Fibroblast of mammary gland (primary cell): ENCODE measurements around the gene TPT1.

ENCODE experiments used
- DNase-seq: peaks from one replicate; pipeline ENCODE4 v3.0.0-alpha.2; 2010; ENCODE audit warnings: low read depth
- H3K4me3 ChIP-seq: 2 replicates; pipeline ENCODE4 v1.5.1; 2011; ENCODE audit warnings: low read depth, mild to moderate bottlenecking, low read length, moderate library complexity; ENCODE audit not compliant: control insufficient read depth
- CTCF ChIP-seq: conservative IDR thresholded peaks from 2 replicates; pipeline ENCODE4 v1.5.1; 2011; ENCODE audit warnings: low read depth, low read length, inconsistent platforms; ENCODE audit not compliant: control insufficient read depth, insufficient read depth

The TPT1 gene

GRCh38 chr13:45310341-45311131 lies 30.4 kb downstream of the TPT1 start:
- no peak for DNase-seq
- H3K4me3 ChIP-seq: no peak overlapping the region
- TF ChIP-seq CTCF: no peak

- no peak for TF ChIP-seq CTCF
- DNase-seq: no peak
Measured at GRCh38 chr13:45306966-45307365, 34.0 kb downstream of the TPT1 start.

GRCh38 chr13:45305079-45305478 lies 35.9 kb downstream of the TPT1 start:
- DNase-seq: no peak
- H3K4me3 ChIP-seq: no peak overlapping the region
- TF ChIP-seq CTCF: no peak

More at GRCh38 chr13:45306966-45307365, 34.0 kb downstream of the TPT1 start:
- no peak overlapping the region for H3K4me3 ChIP-seq

GRCh38 chr13:45303866-45304265 lies 37.1 kb downstream of the TPT1 start:
- no peak for TF ChIP-seq CTCF
- DNase-seq: no peak
- H3K4me3 ChIP-seq: no peak overlapping the region

GRCh38 chr13:45303026-45303425 lies 38.0 kb downstream of the TPT1 start:
- no peak overlapping the region for H3K4me3 ChIP-seq
- no peak for DNase-seq
- TF ChIP-seq CTCF: no peak

GRCh38 chr13:45302507-45302906 lies 38.5 kb downstream of the TPT1 start:
- H3K4me3 ChIP-seq: no peak overlapping the region
- DNase-seq: no peak
- no peak for TF ChIP-seq CTCF
